CD4-positive, alpha-beta T cell treated with Interferon gamma for 1 hour (primary cell): ENCODE results near the gene FMO5.
"Not testable (repeated sequence)": the region's sequence is repeated elsewhere in the genome, so short reads cannot be mapped to it uniquely, and the experiment has no call there.

Source experiments
- DNase-seq: peaks from one replicate; pipeline ENCODE4 v3.0.0-alpha.2; 2020

The FMO5 gene

GRCh38 chr1:147204080-147204479 is 21.1 kb downstream of the FMO5 start:
- no peak for DNase-seq

DNA sequence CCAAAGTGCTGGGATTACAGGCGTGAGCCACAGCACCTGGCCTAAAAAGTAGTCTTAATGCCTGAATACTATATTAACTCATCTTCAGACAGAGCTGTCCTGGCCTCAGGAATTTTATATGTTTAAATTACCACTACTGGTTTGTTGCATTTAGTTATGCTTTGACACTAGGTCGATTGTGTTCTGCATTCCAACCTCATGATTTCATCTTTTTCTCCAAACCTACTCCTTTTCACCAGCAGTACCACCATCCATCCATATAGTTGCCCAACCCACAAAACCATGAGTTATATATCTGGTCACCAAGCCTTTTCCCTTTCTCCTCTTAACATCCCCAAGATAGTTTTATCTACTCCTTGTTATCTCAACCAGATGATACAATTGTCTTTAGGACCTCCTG is 22.6 kb downstream of the FMO5 start:
- DNase-seq = no peak

- no peak for DNase-seq
Observed at GRCh38 chr1:147201786-147202185, 23.4 kb downstream of the FMO5 start.

DNA sequence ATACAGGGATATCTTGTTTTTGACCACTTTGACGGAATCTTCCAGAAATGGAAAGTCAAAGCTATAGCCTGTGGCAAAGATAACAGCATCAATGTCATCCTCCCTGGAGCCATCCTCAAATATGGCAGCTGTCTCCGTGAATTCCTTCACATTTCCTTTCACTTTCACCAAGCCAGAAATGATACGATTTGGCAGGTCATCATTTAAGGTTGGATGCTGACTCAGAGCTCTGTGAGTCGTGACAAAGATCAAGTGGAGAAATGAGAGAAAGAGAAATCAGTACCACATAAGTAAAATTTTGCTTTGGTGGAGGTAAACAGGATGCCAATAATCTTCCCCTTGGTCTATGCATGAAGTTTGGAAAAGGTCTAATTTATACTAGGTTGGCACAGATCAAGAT is 23.9 kb downstream of the FMO5 start:
- DNase-seq = no peak

DNA sequence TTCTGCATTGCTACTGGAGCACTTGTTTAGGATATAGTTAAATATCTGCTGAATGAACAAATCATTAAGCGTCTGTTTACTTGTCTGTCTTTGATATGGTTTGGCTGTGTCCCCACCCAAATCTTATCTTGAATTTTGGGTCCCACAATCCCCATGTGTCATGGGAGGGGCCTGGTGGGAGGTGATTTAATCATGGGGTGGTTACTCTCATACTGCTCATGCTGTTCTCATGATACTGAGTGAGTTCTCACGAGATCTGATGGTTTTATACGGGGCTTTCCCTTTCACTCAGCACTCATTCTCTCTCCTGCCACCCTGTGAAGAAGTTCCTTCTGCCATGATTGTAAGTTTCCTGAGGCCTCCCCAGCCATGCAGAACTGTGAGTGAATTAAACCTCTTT is 27.8 kb downstream of the FMO5 start:
- not testable (repeated sequence) for DNase-seq

- no peak for DNase-seq
Observed at GRCh38 chr1:147189514-147189913, 35.6 kb downstream of the FMO5 start.

- no peak for DNase-seq
Observed at GRCh38 chr1:147185432-147185831, 39.7 kb downstream of the FMO5 start.

DNA sequence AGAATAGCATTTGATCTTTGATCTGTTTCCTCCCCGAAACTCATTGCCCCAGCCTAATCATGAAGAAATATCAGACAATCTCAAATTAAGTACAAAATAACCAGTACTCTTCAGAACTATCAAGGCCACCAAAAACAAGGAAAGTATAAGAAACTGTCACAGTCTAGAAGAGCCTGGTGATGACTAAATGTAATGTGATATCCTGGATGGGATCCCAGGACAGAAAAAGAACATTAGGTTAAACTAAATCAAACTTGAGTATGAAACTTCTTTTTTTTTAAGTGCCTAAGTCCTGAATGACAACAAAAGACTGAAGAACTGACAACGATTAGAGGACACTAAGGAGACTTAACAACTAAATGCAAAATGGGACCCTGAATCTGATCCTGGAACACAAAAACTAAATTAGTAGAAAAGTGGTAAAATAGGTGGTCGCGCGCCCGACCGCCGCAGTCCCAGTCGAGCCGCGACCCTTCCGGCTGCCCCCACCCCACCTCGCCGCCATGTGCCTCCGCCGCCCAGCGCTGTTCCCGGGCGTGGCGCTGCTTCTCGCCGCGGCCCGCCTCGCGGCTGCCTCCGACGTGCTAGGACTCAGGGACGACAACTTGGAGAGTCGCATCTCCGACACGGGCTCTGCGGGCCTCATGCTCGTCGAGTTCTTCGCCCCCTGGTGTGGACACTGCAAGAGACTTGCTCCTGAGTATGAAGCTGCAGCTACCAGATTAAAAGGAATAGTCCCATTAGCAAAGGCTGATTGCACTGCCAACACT is 47.3 kb downstream of the FMO5 start:
- DNase-seq = no peak

- peak; percentile 92 for DNase-seq
Observed at GRCh38 chr1:147172168-147173016, 52.7 kb downstream of the FMO5 start, which contains the start of gene PRKAB2. Gene PRKAB2 (minus strand): TSS chr1:147172470. CDS start chr1:147172144, 326 bp downstream.

- no peak for DNase-seq
Observed at GRCh38 chr1:147171399-147172167, 53.6 kb downstream of the FMO5 start.

GRCh38 chr1:147169840-147170674 is 55.1 kb downstream of the FMO5 start:
- no peak for DNase-seq

GRCh38 chr1:147169171-147169570 is 56.0 kb downstream of the FMO5 start:
- DNase-seq = no peak

- DNase-seq = no peak
Observed at GRCh38 chr1:147168626-147169058, 56.5 kb downstream of the FMO5 start.

DNA sequence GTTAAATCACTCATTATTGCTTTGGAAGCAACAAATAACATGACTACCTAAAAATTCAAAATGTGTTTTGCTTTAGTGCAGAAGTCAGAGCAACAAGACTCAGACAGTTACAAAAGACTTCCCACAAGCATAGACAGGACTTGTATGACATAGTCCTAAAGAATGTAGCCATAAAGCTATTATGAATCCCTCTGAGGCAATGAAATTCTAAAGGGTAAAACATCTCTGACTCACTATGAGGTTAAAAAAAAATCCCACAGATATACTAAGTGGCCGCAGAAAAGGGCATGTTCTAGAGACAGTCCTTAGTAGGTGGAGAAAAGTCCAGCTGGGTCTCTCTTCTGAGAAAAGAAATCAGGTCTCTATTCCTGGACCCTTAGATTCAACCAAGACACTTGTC is 57.8 kb downstream of the FMO5 start:
- no peak for DNase-seq

- no peak for DNase-seq
Observed at GRCh38 chr1:147163019-147163418, 62.1 kb downstream of the FMO5 start.

GRCh38 chr1:147162093-147162492 is 63.0 kb downstream of the FMO5 start:
- no peak for DNase-seq

GRCh38 chr1:147157116-147157515 is 68.0 kb downstream of the FMO5 start:
- not testable (repeated sequence) for DNase-seq

DNA sequence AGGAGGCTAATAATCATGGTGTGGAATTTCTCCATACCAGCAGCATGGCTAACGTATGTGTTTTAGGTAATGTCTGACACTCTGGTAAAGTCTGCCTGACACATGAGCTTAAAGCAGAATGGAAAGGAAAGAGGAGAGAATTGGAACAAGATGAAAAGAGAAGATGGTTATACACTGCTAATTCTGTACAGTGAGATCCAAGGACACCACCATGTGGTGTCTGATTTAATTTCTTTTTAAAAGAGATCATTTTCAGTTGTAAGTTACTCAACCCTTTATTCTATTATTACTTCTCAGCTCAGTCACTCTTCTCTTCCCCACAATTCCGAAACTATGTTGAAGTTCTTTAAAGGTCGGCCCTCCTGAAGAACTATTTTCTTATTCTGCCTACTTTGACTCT is 68.5 kb downstream of the FMO5 start:
- DNase-seq = no peak

- DNase-seq = no peak
Observed at GRCh38 chr1:147152772-147153171, 72.4 kb downstream of the FMO5 start.

- DNase-seq = no peak
Observed at GRCh38 chr1:147151244-147151643, 73.9 kb downstream of the FMO5 start.

GRCh38 chr1:147142886-147143285 is 82.3 kb downstream of the FMO5 start:
- no peak for DNase-seq
